GM19023 (cell line): ENCODE results near the gene DIMT1.

Experiments
- ATAC-seq: cut with Tn5 transposase; IDR thresholded peaks from one replicate; pipeline ENCODE4 v1.9.1; 2021; ENCODE audit warnings: mild to moderate bottlenecking, moderate library complexity; ENCODE audit not compliant: unreplicated experiment

The DIMT1 gene

GRCh38 chr5:62403411-62404250 lies at the start of gene DIMT1:
Gene DIMT1 (minus strand): TSS chr5:62403905. CDS start chr5:62403772, 133 bp downstream.
- peak; percentile 96 for ATAC-seq

DNA sequence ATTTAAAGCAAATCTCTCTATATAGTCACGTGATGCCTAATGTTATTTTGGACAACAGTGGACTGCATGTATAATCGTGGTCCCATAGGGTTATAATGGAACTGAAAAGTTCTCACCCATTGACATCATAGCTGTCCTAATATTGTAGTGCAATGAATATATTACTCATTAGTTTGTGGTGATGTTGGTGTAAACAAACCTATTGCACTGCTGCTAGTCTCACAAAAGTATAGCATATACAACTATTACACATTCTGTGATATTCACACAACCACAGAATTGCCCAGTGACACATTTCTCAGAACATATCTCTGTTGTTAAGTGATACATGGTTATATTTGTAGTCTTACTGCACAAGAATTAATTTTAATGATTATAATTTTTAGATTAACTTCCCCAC lies 46.6 kb upstream of the DIMT1 start:
- no peak for ATAC-seq

DNA sequence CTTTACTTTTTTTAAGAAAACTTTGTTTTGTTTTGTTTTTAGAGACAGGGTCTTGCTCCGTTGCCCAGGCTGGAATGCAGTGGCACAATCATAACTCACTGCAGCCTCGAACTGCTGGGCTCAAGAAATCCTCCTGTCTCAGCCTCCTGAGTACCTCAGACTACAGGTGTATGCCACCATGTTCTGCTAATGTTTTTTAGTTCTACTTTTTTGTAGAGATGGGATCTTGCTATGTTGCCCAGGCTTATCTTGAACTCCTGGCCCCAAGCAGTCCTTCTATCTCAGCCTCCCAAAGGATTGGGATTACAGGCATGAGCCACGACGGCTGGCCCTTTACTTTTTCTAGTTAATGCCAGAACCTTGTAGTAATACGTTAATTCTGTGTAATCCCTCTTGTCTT lies 44.8 kb upstream of the DIMT1 start:
- no peak for ATAC-seq

- ATAC-seq: no peak
These were observed 28.9 kb upstream of the DIMT1 start for GRCh38 chr5:62432621-62433064.

GRCh38 chr5:62431735-62432620 lies 28.3 kb upstream of the DIMT1 start:
- ATAC-seq: no peak

DNA sequence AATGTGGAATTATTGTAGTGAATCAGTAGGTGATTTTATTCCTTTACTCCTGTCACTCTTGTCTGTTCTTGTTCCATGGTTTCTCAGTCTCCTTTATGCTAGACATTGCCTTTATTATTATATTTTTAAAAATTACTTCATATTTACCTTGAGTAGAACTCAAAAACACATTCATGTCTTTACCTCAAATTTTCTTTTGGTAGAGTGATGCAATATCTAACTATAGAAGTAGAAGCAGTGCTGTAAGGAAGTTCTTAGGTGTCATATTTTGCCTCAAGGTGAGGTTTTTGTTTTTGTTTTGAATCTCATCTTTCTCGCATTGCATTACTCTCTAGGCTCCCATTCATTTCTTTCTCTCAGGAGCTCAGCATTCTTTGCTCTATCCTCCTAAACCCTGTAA lies 21.1 kb upstream of the DIMT1 start:
- no peak for ATAC-seq

GRCh38 chr5:62421414-62421813 lies 17.7 kb upstream of the DIMT1 start:
- no peak for ATAC-seq

GRCh38 chr5:62419609-62420008 lies 15.9 kb upstream of the DIMT1 start:
- no peak for ATAC-seq

GRCh38 chr5:62418462-62419076 lies 14.9 kb upstream of the DIMT1 start:
- no peak for ATAC-seq

GRCh38 chr5:62413711-62414110 lies 10.0 kb upstream of the DIMT1 start:
- ATAC-seq: no peak

DNA sequence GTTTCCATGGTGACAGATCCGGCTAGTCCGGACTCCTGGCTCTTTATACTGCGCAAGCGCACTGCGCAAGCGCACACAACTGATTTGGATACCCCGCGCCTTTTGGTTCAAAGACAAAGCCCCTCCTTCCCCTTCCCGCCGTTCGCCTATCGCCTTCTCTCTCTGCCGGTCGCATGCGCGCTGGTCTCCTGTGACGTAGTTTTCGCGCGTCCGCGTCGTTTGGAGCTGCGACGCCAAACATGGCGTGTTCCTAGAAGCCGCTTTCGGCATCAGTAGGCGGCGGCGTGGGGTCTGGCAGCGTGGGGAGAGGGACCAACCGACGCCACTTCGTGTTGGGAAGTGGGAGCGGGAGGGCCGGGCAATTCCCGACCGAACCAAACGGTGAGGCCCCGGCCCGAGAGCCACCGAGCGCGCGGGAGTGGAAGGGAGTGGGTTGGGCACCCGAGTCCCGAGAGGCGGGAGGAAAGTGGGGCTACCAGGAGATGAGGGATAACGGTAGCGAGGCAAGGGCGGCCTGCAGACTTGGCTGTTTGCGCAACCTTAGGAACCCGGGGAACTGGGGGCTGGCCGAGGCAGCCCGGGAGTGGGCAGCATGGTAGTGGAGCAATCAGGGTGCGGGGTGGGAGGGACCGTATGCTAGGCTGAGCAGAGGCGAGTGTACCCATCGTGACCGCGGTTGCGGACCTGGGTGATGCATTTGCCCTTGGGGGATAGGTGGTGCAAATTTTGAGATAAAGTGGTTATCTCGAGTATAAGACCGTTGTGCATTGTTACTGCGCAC lies 9.0 kb upstream of the DIMT1 start, which contains the start of gene IPO11:
Gene IPO11, plus strand, starts transcription at position 215 of the 781 bp plus-strand sequence. CDS start 24,517 bp downstream, outside the sequence.
- ATAC-seq: peak; percentile 96

- no peak for ATAC-seq
These were observed 8.3 kb downstream of the DIMT1 start for GRCh38 chr5:62395210-62395950.

- no peak for ATAC-seq
These were observed 16.9 kb downstream of the DIMT1 start for GRCh38 chr5:62386824-62387223.

GRCh38 chr5:62385816-62386400 lies 17.8 kb downstream of the DIMT1 start:
- no peak for ATAC-seq

DNA sequence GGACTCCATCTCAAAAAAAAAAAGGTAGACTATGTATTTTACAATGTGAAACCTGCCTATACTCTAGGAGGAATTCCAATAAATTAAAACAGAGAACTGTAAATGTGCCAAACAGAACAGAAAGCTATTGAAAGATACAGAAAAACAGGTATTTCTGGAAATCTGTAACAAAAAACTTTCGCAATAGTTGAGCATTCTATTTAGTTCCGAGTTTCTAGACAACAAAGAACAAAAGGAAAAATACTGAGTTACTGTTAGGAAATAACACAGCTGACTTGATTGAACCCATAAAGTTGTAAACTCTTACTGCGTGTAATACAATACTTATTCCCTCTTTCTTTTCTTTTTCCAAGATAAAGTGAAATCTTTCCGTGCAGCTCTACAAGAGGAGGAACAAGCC lies 18.6 kb downstream of the DIMT1 start:
- no peak for ATAC-seq

DNA sequence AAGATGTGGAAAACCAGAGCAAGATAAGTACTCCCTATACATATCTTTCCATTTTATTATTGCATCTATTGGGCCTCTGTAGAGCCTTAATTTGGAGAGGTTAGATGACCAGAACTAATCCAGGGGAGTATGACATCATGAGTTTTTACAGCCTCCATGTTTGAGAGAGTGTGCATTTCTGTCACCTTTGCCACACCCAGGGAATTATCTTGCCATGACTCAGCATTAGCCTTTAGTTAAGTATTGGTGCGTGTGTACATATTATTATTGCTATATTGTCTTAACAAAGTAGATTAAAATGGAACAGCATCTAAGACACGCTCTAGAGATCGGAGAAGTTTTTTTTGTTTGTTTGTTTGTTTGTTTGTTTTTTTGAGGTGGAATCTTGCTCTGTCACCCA lies 27.6 kb downstream of the DIMT1 start:
- ATAC-seq: no peak

GRCh38 chr5:62375627-62376026 lies 28.1 kb downstream of the DIMT1 start:
- no peak for ATAC-seq

DNA sequence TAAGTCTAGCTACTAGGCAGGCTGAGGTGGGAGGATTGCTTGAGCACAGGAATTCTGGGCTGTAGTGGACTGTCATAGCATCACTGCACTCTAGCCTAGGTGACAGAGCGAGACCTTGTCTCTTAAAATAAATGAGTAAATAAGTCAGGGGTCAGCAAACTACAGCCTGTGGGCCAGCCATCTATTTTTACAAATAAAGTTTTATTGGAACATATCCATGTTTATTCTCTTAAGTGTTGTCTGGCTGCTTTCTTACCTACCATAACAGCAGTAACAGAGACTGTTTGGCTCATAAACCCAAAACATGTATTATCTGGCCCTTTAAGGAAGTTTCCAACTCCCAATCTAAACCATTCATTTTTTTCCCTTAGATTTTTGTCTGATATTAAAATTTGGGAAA lies 29.6 kb downstream of the DIMT1 start:
- ATAC-seq: no peak

DNA sequence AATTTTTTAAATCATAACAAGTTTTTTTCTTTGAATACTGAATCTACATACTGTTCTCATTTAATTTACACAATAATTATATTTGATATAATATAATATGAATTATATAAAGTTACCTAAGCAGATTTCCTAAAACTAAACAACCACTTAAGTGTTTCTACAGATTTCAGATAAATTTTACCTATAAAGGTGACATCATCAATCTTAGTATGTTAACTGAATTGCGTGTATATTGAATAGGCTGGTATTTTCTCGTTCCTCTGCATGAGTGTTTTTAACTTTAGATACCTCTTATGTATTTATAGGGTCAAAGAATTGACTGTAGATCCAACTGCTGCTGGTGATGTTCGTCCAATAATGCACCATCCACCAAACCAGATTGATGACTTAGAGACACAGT lies 30.3 kb downstream of the DIMT1 start:
- ATAC-seq: no peak
